RWPE1 (cell line): ENCODE measurements around the gene RNF123.

Experiments
- CTCF ChIA-PET: fragments of 350-600 bp; sonication (Branson Sonifier 250); formaldehyde crosslinking; extraction: SDS; loops from one replicate; lab custom pipeline; 2021; lab: Yijun Ruan, JAX
- POLR2A ChIA-PET: fragments of 400-600 bp; formaldehyde crosslinking; extraction: SDS; loops from one replicate; lab custom pipeline; 2020; ENCODE audit warnings: antibody characterized with exemption; ENCODE audit not compliant: low non-redundant PET; lab: Yijun Ruan, JAX
- DNase-seq: peaks from one replicate; pipeline ENCODE4 v3.0.0; 2012; ENCODE audit warnings: low spot score
- H3K27ac ChIP-seq: fragments of 450-650 bp; 2 replicates; pipeline ENCODE4 v1.5.1; 2017
- TF ChIP-seq, protein P1 (sequence below): fragments of 450-650 bp; conservative IDR thresholded peaks from 2 replicates; pipeline ENCODE4 v1.5.1; 2017; ENCODE audit warnings: low read depth, mild to moderate bottlenecking

The RNF123 gene

DNA sequence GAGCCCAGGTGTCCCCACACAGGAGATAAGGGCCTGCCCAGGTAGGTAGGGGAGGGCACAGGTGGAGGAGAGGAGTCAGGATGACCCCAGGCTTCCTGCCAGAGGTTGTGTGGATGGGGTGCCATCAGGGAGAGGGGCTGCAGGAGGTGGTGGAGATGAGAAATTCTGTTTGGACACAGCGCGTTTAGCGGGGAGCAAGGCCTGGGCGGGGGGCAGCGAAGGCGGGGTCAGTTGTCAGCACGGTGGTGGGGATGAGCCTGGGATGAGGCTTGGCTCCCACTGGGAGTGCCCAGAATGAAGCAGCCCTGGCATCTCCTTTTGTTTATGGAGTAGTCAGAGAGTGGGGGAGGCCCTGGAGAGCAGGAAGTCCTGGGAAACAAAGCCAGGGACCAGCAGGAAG is 14.6 kb downstream of the RNF123 start:
- ChIA-PET POLR2A (no interaction called here), CTCF (interaction anchor here (0.6 to 0.9 kb wide), 3 partner anchors 94 to 202 kb away, joined by 3 to 4 read pairs (median 3); no protein-coding TSS in a partner anchor)
- TF ChIP-seq, protein P1, sequence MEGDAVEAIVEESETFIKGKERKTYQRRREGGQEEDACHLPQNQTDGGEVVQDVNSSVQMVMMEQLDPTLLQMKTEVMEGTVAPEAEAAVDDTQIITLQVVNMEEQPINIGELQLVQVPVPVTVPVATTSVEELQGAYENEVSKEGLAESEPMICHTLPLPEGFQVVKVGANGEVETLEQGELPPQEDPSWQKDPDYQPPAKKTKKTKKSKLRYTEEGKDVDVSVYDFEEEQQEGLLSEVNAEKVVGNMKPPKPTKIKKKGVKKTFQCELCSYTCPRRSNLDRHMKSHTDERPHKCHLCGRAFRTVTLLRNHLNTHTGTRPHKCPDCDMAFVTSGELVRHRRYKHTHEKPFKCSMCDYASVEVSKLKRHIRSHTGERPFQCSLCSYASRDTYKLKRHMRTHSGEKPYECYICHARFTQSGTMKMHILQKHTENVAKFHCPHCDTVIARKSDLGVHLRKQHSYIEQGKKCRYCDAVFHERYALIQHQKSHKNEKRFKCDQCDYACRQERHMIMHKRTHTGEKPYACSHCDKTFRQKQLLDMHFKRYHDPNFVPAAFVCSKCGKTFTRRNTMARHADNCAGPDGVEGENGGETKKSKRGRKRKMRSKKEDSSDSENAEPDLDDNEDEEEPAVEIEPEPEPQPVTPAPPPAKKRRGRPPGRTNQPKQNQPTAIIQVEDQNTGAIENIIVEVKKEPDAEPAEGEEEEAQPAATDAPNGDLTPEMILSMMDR, result no peak
- no peak for DNase-seq
- H3K27ac ChIP-seq, result peak overlapping the region; percentile 10; the same call in 1 of the 2 replicates

DNA sequence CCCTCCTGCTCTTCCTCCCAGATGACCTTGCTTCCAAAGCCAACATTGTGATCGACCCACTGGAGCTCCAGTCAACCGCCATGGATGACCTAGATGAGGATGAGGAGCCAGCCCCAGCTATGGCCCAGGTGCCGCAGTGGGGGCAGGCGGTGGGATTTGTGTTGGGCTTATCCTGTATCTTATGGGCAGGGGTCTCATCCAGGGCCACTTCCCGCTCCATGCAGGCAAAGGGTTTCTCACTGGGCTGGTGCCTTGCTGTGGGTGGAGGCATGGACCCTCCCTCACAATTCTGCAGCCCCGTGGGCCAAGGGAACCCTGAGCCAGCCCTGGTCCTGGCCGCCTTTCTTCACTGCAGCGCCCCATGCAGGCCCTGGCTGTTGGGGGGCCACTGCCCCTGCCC is 15.3 kb downstream of the RNF123 start:
- TF ChIP-seq, protein P1, result no peak
- DNase-seq, result no peak
- POLR2A ChIA-PET, result no interaction called here
- CTCF ChIA-PET, result no interaction called here
- H3K27ac ChIP-seq, result peak overlapping the region; percentile 10; the same call in 1 of the 2 replicates

DNA sequence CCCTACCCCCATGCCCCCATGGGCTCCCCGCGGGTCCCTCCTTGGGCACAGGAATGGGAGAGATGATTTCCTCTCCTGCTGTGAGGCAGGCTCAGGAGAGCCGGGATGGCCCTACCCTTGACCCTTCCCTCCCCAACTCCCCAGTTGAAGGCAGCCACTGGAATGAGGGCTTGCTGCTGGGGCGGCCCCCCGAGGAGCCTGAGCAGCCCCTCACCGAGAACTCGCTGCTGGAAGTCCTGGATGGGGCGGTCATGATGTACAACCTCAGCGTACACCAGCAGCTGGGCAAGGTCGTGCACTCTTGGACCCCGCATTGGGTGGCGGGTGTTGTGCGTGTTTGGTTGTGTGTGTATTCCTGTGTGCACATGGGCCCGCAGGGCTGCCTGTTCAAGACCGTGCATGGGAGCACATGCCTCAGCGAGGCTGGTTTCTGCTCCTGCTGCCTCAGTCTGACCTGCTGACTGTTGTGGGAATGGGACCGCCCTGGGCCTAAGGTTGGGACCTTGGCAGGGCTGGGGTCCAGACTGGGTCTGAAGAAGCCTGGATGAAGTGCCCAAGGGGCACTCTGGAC is 16.1 kb downstream of the RNF123 start:
- H3K27ac ChIP-seq, result no peak overlapping the region; the same call in 1 of the 2 replicates
- CTCF ChIA-PET, result no interaction called here
- no peak for DNase-seq
- POLR2A ChIA-PET, result no interaction called here
- TF ChIP-seq, protein P1, result no peak

DNA sequence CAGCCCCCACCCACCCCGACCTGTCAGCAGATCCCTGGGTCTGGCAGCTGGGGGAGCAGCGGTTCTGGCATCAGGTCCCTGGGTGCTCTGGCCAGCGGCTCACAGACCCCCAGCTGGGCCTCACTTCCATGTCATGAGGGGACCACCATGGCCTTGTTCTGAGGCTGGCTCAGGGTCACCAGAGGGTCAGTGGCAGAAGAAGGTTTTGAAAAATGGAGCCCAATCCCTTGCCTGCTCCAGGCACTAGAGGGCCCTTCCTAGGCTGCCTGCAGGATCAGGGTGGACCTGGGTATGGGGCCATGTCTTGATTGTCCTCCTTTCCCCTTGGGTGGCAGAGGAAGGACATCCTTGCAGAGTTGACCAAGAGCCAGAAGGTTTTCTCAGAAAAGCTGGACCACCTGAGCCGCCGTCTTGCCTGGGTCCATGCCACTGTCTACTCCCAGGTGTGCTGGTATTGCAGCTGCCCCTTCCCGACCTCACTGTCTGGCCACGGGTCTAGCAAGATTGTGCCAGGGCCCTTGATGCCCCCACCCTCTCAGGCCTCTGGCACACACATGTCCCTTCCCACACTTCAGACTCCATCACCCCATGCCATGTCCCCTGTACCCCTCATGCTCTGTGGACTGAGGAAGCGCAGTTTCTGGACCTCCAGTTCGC is 17.2 kb downstream of the RNF123 start:
- ChIA-PET POLR2A (no interaction called here), CTCF (no interaction called here)
- TF ChIP-seq, protein P1, result no peak
- DNase-seq, result no peak
- H3K27ac ChIP-seq, result peak overlapping the region; percentile 50

DNA sequence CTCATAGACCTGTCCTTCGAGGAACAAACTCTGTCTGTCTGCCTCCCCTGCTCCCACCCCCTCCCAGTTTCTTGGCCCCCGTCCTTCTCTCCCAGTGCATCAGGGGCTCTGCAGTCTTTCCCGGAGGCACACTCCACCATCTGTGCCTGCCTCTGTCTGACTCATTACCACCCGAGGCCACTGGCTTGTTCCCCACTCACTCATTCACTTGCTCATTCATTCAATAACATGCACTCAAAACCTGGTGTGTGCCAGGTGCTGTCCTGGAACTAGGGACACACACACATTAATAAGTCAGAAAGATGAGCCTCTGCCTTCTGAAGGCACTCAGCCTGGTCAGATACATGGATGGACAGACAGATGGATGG is 17.7 kb downstream of the RNF123 start:
- POLR2A ChIA-PET, result no interaction called here
- peak overlapping the region; percentile 50 for H3K27ac ChIP-seq
- TF ChIP-seq, protein P1, result no peak
- DNase-seq, result no peak
- CTCF ChIA-PET, result no interaction called here

DNA sequence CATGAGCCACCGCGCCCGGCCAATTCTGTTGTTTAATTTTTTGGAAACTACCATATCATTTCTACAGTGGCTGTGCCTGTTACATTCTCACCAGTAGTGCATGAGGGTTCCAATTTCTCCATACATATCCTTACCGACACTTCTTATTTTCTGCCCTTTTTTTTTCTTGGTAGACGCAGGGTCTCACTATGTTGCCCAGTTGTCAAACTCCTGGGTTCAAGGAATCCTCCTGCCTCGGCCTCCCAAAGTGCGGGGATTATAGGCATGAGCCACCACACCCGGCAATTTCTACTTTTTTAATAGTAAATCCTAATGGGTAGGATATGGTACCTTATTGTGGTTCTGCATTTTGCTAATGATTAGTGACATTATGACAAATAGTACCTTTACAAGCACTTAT is 20.5 kb downstream of the RNF123 start:
- ChIA-PET POLR2A (no interaction called here), CTCF (no interaction called here)
- DNase-seq, result no peak
- TF ChIP-seq, protein P1, result no peak
- H3K27ac ChIP-seq, result no peak overlapping the region
